GM23338 (cell line): ENCODE results near the gene FHIT.

Experiments
- CREB1 ChIP-seq: fragments of 250-450 bp; sonication (Bioruptor Pico); IDR thresholded peaks from 2 replicates; pipeline ENCODE4 v1.5.0; 2020; ENCODE audit warnings: low read depth, mild to moderate bottlenecking, moderate library complexity
- CTCF ChIP-seq, 2 experiments: fragments of 200-600 bp in 1 of 2; sonication (generic) in 1 of 2; conservative IDR thresholded peaks; 2 replicates each; pipeline versions ENCODE4 v1.5.1 to v1.6.1; 2016 to 2017; ENCODE audit warnings: antibody characterized with exemption in 2 of 2, low read depth in 2 of 2, mild to moderate bottlenecking in 2 of 2, moderate library complexity in 1 of 2
- ETS1 ChIP-seq: IDR thresholded peaks from 2 replicates; pipeline ENCODE4 v1.6.1; 2016; ENCODE audit warnings: antibody characterized with exemption
- EZH2 ChIP-seq: fragments of 200-600 bp; sonication (generic); IDR thresholded peaks from one replicate; pipeline ENCODE4 v1.8.0; 2017; ENCODE audit warnings: antibody characterized with exemption, mild to moderate bottlenecking, low read depth; ENCODE audit not compliant: unreplicated experiment
- EZH2phosphoT487 ChIP-seq: fragments of 200-600 bp; sonication (generic); IDR thresholded peaks from one replicate; pipeline ENCODE4 v1.8.1; 2018; ENCODE audit warnings: antibody characterized with exemption; ENCODE audit not compliant: unreplicated experiment
- JUNB ChIP-seq: IDR thresholded peaks from one replicate; pipeline ENCODE4 v1.6.1; 2016; ENCODE audit warnings: antibody characterized with exemption; ENCODE audit not compliant: unreplicated experiment
- NANOG ChIP-seq: IDR thresholded peaks from 2 replicates; pipeline ENCODE4 v1.6.1; 2016; ENCODE audit warnings: antibody characterized with exemption, borderline replicate concordance
- POLR2AphosphoS5 ChIP-seq: IDR thresholded peaks from 2 replicates; pipeline ENCODE4 v1.6.1; 2016; ENCODE audit warnings: antibody characterized with exemption, low read depth
- STAT1 ChIP-seq: IDR thresholded peaks from one replicate; pipeline ENCODE4 v1.6.1; 2016; ENCODE audit warnings: antibody characterized with exemption; ENCODE audit not compliant: unreplicated experiment
- ZNF114 ChIP-seq: fragments of 250-450 bp; sonication (Bioruptor Pico); IDR thresholded peaks from 2 replicates; pipeline ENCODE4 v1.5.0; 2020; ENCODE audit warnings: mild to moderate bottlenecking, moderate library complexity
- ZNF331 ChIP-seq: fragments of 250-450 bp; sonication (Bioruptor Pico); IDR thresholded peaks from 2 replicates; pipeline ENCODE4 v1.5.0; 2020; ENCODE audit warnings: low read depth, mild to moderate bottlenecking, moderate library complexity
- ZNF462 ChIP-seq: fragments of 250-450 bp; sonication (Bioruptor Pico); IDR thresholded peaks from 2 replicates; pipeline ENCODE4 v1.5.0; 2020; ENCODE audit warnings: mild to moderate bottlenecking, moderate library complexity
- TF ChIP-seq, protein P1 (sequence below): IDR thresholded peaks from one replicate; pipeline ENCODE4 v1.6.1; 2018; ENCODE audit warnings: antibody characterized with exemption; ENCODE audit not compliant: unreplicated experiment

DNA sequence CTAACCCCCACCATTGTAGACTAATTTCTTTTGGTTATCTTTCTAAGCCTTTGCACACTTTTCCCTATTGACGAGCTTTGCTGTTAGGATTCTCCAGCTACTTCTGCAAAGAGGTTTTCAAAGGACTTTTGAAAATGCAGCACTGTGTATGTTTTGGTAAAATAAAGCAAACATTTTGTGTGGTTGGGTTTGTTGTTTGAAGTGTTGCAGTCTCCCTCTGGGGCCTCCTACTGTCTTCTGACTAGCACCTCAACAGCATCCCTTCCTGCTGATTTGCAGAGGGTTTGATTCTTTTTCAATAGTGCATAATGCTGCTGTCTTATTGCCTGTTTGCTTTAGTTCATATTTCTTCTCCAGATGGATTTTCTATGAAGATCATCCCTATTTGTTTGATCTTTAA lies 1426.4 kb downstream of the FHIT start:
- TF ChIP-seq CTCF (conservative IDR thresholded peaks at IDR 0.05; ENCODE audit: low read depth in 2 of 2) = no peak
- TF ChIP-seq EZH2phosphoT487 = no peak
- no peak for TF ChIP-seq EZH2
- TF ChIP-seq, protein P1, sequence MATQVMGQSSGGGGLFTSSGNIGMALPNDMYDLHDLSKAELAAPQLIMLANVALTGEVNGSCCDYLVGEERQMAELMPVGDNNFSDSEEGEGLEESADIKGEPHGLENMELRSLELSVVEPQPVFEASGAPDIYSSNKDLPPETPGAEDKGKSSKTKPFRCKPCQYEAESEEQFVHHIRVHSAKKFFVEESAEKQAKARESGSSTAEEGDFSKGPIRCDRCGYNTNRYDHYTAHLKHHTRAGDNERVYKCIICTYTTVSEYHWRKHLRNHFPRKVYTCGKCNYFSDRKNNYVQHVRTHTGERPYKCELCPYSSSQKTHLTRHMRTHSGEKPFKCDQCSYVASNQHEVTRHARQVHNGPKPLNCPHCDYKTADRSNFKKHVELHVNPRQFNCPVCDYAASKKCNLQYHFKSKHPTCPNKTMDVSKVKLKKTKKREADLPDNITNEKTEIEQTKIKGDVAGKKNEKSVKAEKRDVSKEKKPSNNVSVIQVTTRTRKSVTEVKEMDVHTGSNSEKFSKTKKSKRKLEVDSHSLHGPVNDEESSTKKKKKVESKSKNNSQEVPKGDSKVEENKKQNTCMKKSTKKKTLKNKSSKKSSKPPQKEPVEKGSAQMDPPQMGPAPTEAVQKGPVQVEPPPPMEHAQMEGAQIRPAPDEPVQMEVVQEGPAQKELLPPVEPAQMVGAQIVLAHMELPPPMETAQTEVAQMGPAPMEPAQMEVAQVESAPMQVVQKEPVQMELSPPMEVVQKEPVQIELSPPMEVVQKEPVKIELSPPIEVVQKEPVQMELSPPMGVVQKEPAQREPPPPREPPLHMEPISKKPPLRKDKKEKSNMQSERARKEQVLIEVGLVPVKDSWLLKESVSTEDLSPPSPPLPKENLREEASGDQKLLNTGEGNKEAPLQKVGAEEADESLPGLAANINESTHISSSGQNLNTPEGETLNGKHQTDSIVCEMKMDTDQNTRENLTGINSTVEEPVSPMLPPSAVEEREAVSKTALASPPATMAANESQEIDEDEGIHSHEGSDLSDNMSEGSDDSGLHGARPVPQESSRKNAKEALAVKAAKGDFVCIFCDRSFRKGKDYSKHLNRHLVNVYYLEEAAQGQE = no peak
- TF ChIP-seq JUNB = no peak
- no peak for TF ChIP-seq ZNF114 (CRISPR knock-in tag)
- no peak for TF ChIP-seq ZNF331
- TF ChIP-seq POLR2AphosphoS5 = no peak
- TF ChIP-seq ETS1 = no peak
- no peak for TF ChIP-seq CREB1 (CRISPR knock-in tag)
- no peak for TF ChIP-seq STAT1
- TF ChIP-seq NANOG = no peak
- TF ChIP-seq ZNF462 (CRISPR knock-in tag) = no peak
